Endothelial cell of umbilical vein (primary cell): ENCODE data around the gene MAST4. TPM values are rescaled to one million over a fixed set of nuclear protein-coding genes. Genes with fewer than 3 reads are reported as not detected.

Source experiments
- BruUV-seq: library from RNA; stranded (reverse); fragments of 400-500 nt; replicated peaks from 2 replicates; lab custom pipeline; 2021; lab: Mats Ljungman, UMichigan
- CTCF ChIA-PET: fragments of 300-600, 350-600 bp; sonication (Branson Sonifier 250); formaldehyde crosslinking; loops from one replicate; lab custom pipeline; 2021; ENCODE audit warnings: antibody characterized with exemption, inconsistent platforms; lab: Charles Lee
- POLR2A ChIA-PET: fragments of 300-600, 350-600 bp; sonication (Branson Sonifier 250); formaldehyde crosslinking; loops from one replicate; lab custom pipeline; 2021; ENCODE audit warnings: antibody characterized with exemption, inconsistent platforms; lab: Charles Lee
- DNase-seq: peaks from one replicate; pipeline ENCODE4 v3.0.0-alpha.2; 2011; ENCODE audit warnings: low read depth, low spot score
- FAIRE-seq: peaks from 2 replicates; lab custom pipeline; 2011; peaks lifted over from hg19 to GRCh38; lab: Jason Lieb, UNC
- H2AFZ ChIP-seq: 2 replicates; pipeline ENCODE4 v1.6.0; 2012; ENCODE audit warnings: low read depth, low read length, control low read depth, inconsistent platforms
- H3K27ac ChIP-seq: 2 replicates; pipeline ENCODE4 v1.5.1; 2011; ENCODE audit warnings: low read depth, mild to moderate bottlenecking, control low read depth, low read length, moderate library complexity; ENCODE audit not compliant: insufficient read depth
- H3K27me3 ChIP-seq, 2 experiments: 2 replicates each; pipeline versions ENCODE4 v1.6.0 to v1.6.1; 2011; ENCODE audit warnings: low read length in 2 of 2, mixed read lengths in 1 of 2; ENCODE audit not compliant: control insufficient read depth in 2 of 2, insufficient read depth in 2 of 2
- H3K36me3 ChIP-seq, 2 experiments: 2 replicates in 1 of 2; 3 replicates in 1 of 2; pipeline ENCODE4 v1.5.1; 2011; ENCODE audit warnings: low read length in 2 of 2, mild to moderate bottlenecking in 1 of 2, moderate library complexity in 1 of 2; ENCODE audit not compliant: control insufficient read depth in 2 of 2, insufficient read depth in 2 of 2; ENCODE audit errors: extremely low read depth in 1 of 2
- H3K4me1 ChIP-seq: 3 replicates; pipeline ENCODE4 v1.5.1; 2011; ENCODE audit warnings: mild to moderate bottlenecking, low read length; ENCODE audit not compliant: control insufficient read depth, insufficient read depth; ENCODE audit errors: extremely low read depth
- H3K4me2 ChIP-seq: 2 replicates; pipeline ENCODE4 v1.6.1; 2011; ENCODE audit warnings: low read length, control low read depth, mixed read lengths; ENCODE audit not compliant: insufficient read depth
- H3K4me3 ChIP-seq, 3 experiments: fragments of 200-600 bp in 1 of 3; sonication (generic), shearing (Covaris generic) in 1 of 3; replicated peaks in 1 of 3; 2 replicates each; pipeline ENCODE4 v1.5.1; 2011 to 2016; ENCODE audit warnings: control low read depth in 3 of 3, low read length in 3 of 3, mild to moderate bottlenecking in 2 of 3, inconsistent platforms in 1 of 3, low read depth in 1 of 3, moderate library complexity in 1 of 3; ENCODE audit not compliant: insufficient read depth in 1 of 3
- H3K79me2 ChIP-seq: 2 replicates; pipeline ENCODE4 v1.6.0; 2012; ENCODE audit warnings: low read length, inconsistent platforms; ENCODE audit not compliant: control insufficient read depth, insufficient read depth
- H3K9ac ChIP-seq: replicated peaks from 2 replicates; pipeline ENCODE3; 2011; ENCODE audit warnings: low read length, control low read depth; ENCODE audit not compliant: insufficient read depth; ENCODE audit errors: extremely low read depth
- H3K9me1 ChIP-seq: replicated peaks from 3 replicates; pipeline ENCODE4 v1.6.0; 2011; ENCODE audit warnings: mild to moderate bottlenecking, low read length; ENCODE audit not compliant: control insufficient read depth, insufficient read depth; ENCODE audit errors: extremely low read depth
- H3K9me3 ChIP-seq: replicated peaks from 2 replicates; pipeline ENCODE4 v1.5.1; 2012; ENCODE audit warnings: low read length, inconsistent platforms; ENCODE audit not compliant: control insufficient read depth, insufficient read depth
- H4K20me1 ChIP-seq: replicated peaks from 2 replicates; pipeline ENCODE3; 2011; ENCODE audit warnings: mild to moderate bottlenecking, low read length; ENCODE audit not compliant: control insufficient read depth, insufficient read depth; ENCODE audit errors: extremely low read depth
- CTCF ChIP-seq, 2 donors: IDR thresholded peaks; 1 replicate in 1 of 2; 2 replicates in 1 of 2; pipeline ENCODE4 v1.5.1; 2011; ENCODE audit warnings: low read length in 2 of 2, mild to moderate bottlenecking in 2 of 2, moderate library complexity in 2 of 2, control low read depth in 1 of 2, inconsistent platforms in 1 of 2, low read depth in 1 of 2; ENCODE audit not compliant: insufficient read depth in 1 of 2; ENCODE audit errors: extremely low read depth in 1 of 2
- EZH2 ChIP-seq: IDR thresholded peaks from 2 replicates; pipeline ENCODE4 v1.6.1; 2012; ENCODE audit warnings: borderline replicate concordance, low read depth, mild to moderate bottlenecking, moderate library complexity, low read length, inconsistent platforms; ENCODE audit not compliant: severe bottlenecking
- FOS ChIP-seq: IDR thresholded peaks from 2 replicates; pipeline ENCODE4 v1.6.1; 2011; ENCODE audit warnings: mild to moderate bottlenecking, low read length, moderate library complexity, borderline replicate concordance; ENCODE audit not compliant: insufficient read depth
- GATA2 ChIP-seq: IDR thresholded peaks from 2 replicates; pipeline ENCODE4 v1.7.0; 2011; ENCODE audit warnings: low read depth, mild to moderate bottlenecking, moderate library complexity, mixed read lengths, low read length; ENCODE audit not compliant: insufficient read length, insufficient read depth
- JUN ChIP-seq: IDR thresholded peaks from 2 replicates; pipeline ENCODE4 v1.6.1; 2011; ENCODE audit warnings: borderline replicate concordance, low read depth; ENCODE audit not compliant: insufficient read length, insufficient read depth
- MAX ChIP-seq: IDR thresholded peaks from 2 replicates; pipeline ENCODE4 v1.6.1; 2011; ENCODE audit not compliant: insufficient read depth, insufficient read length
- MYC ChIP-seq: IDR thresholded peaks from one replicate; pipeline ENCODE4 v1.6.1; 2011; ENCODE audit warnings: mild to moderate bottlenecking, low read depth, low read length
- POLR2A ChIP-seq: IDR thresholded peaks from 2 replicates; pipeline ENCODE4 v1.6.1; 2012; ENCODE audit warnings: low read depth, mild to moderate bottlenecking, control low read depth, low read length
- POLR2AphosphoS5 ChIP-seq: IDR thresholded peaks from 2 replicates; pipeline ENCODE4 v1.6.1; 2012; ENCODE audit warnings: low read depth, mild to moderate bottlenecking, control low read depth, low read length, moderate library complexity; ENCODE audit not compliant: insufficient read depth
- dilution Hi-C: fragments of 300-500 bp; cut with MboI; formaldehyde crosslinking; loops from one replicate; pipeline ENCODE4 v1.15.0; 2019; ENCODE audit warnings: low sequenced_read_pairs; ENCODE audit not compliant: extremely low pct_ligation_motif_present
- intact Hi-C: fragments of 100-400 bp; cut with micrococcal nuclease; formaldehyde crosslinking; loops from one replicate; pipeline ENCODE4 v1.10.0; 2022
- polyA plus RNA-seq, 4 experiments: library from polyadenylated mRNA; depleted of rRNA in 3 of 4; stranded (reverse) in 3 of 4; unstranded in 1 of 4; fragments of >200 nt; gene quantifications; 2 replicates each; pipeline versions ENCODE4 v1.2.1 to v1.2.3, GENCODE V29; 2011 to 2012; ENCODE audit warnings: missing spikeins in 1 of 4
- total RNA-seq: library from RNA; stranded (reverse); gene quantifications from 2 replicates; pipeline ENCODE4 v1.2.3, GENCODE V29; 2021

MAST4 gene
- total and polyA plus RNA-seq, 2 donors (not counting 3 experiments of a cell fraction or from before 2014, with no cell fraction given), result 40.2 to 116 TPM

- Histone ChIP-seq H2AFZ (no peak overlapping the region), H3K4me1 (no peaks in the 10 kb centered on the region), H4K20me1 (no peaks in the 10 kb centered on the region), H3K9me1 (no peaks in the 10 kb centered on the region), H3K9ac (no peak overlapping the region), H3K27me3 (no peaks in the 10 kb centered on the region), H3K9me3 (no peaks in the 10 kb centered on the region), H3K79me2 (no peaks in the 10 kb centered on the region), H3K27ac (no peak overlapping the region), H3K36me3 (no peaks in the 10 kb centered on the region), H3K4me2 (no peak overlapping the region), H3K4me3 (no peak overlapping the region)
- no peak for TF ChIP-seq POLR2A
- no peak for TF ChIP-seq CTCF (IDR thresholded peaks at IDR 0.05; ENCODE audit: extremely low read depth in 1 of 2, insufficient read depth in 1 of 2, low read depth in 1 of 2, low read length in 2 of 2)
- no peak for TF ChIP-seq POLR2AphosphoS5
- TF ChIP-seq MYC, result no peak
- no peak for TF ChIP-seq EZH2
- TF ChIP-seq MAX, result no peak
- no peak for TF ChIP-seq FOS
- TF ChIP-seq JUN, result no peak
- no peak for TF ChIP-seq GATA2
- DNase-seq (no peak), FAIRE-seq (no peak)
- POLR2A ChIA-PET, result no interaction called here
- dilution Hi-C loops (no loop called here), intact Hi-C loops (no loop called here)
- CTCF ChIA-PET, result no interaction called here
- no TSS peak for BruUV-seq
These were observed 398.6 kb downstream of the MAST4 start for GRCh38 chr5:66994790-66995189.
